ENCODE results near the gene MCF2. TPM values are rescaled to one million over a fixed set of nuclear protein-coding genes. Genes with fewer than 3 reads are reported as not detected.

Gene MCF2
- total and polyA plus RNA-seq, 8 donors: 0.08 to 0.46 (median 0.31) TPM; not detected in 4

GRCh38 chrX:139538907-139539790, 168.8 kb downstream of the MCF2 start:
- Histone ChIP-seq H3K27ac (no peak overlapping the region), H3K36me3 (no peaks in the 10 kb centered on the region), H3K9me3 (no peaks in the 10 kb centered on the region), H3K4me1 (peaks cover 0 to 4% (median 0%) of the 10 kb centered on the region in 4 donors), H3K4me3 (no peak overlapping the region), H3K27me3 (no peaks in the 10 kb centered on the region)
- 52 to 58% (median 54%) methylated on average over 3 of the region's 3 CpGs for WGBS, 5 donors
- DNase-seq: no peak
- no peak for TF ChIP-seq EP300 (IDR thresholded peaks at IDR 0.05)
- TF ChIP-seq CTCF (IDR thresholded peaks at IDR 0.05): no peak
- no peak for TF ChIP-seq POLR2AphosphoS5 (IDR thresholded peaks at IDR 0.05)
- no peak for TF ChIP-seq POLR2A (IDR thresholded peaks at IDR 0.05)
- intact Hi-C loops (cut with DNase I; ENCODE audit: low total_unique reads): no loop called here

- 46 to 75% (median 72%) methylated on average over 4 of the region's 4 CpGs for WGBS, 5 donors
- Histone ChIP-seq H3K36me3 (no peaks in the 10 kb centered on the region), H3K4me1 (no peaks in the 10 kb centered on the region), H3K4me3 (no peak overlapping the region), H3K27me3 (no peaks in the 10 kb centered on the region), H3K9me3 (no peaks in the 10 kb centered on the region), H3K27ac (no peak overlapping the region)
- TF ChIP-seq POLR2AphosphoS5 (IDR thresholded peaks at IDR 0.05) (no peak), EP300 (IDR thresholded peaks at IDR 0.05) (no peak), POLR2A (IDR thresholded peaks at IDR 0.05) (no peak), CTCF (IDR thresholded peaks at IDR 0.05) (no peak)
- intact Hi-C loops (cut with DNase I; ENCODE audit: low total_unique reads): no loop called here
- DNase-seq: no peak
Measured at GRCh38 chrX:139533444-139533843, 174.5 kb downstream of the MCF2 start.

GRCh38 chrX:139532834-139533233, 175.1 kb downstream of the MCF2 start:
- Histone ChIP-seq H3K4me3 (no peak overlapping the region), H3K4me1 (no peaks in the 10 kb centered on the region), H3K9me3 (no peaks in the 10 kb centered on the region), H3K36me3 (no peaks in the 10 kb centered on the region), H3K27ac (no peak overlapping the region), H3K27me3 (no peaks in the 10 kb centered on the region)
- intact Hi-C loops (cut with DNase I; ENCODE audit: low total_unique reads): no loop called here
- 71 to 97% (median 86%) methylated on average over 4 of the region's 4 CpGs for WGBS, 5 donors
- TF ChIP-seq POLR2A (IDR thresholded peaks at IDR 0.05): no peak
- TF ChIP-seq CTCF (IDR thresholded peaks at IDR 0.05): no peak
- no peak for TF ChIP-seq EP300 (IDR thresholded peaks at IDR 0.05)
- no peak for TF ChIP-seq POLR2AphosphoS5 (IDR thresholded peaks at IDR 0.05)
- no peak for DNase-seq

Small RNA genes within 50 kb of the gene (small RNA-seq; reads per million reads assigned to genes)
- gene RF01210: 0 reads per million in 4 donors

Other genes with a start within 250 kb of the MCF2 start
- gene F9, start 177.4 kb downstream of the MCF2 start, total RNA-seq: not detected
- gene F9, start 177.4 kb downstream of the MCF2 start, polyA plus RNA-seq: not detected
- gene ATP11C, start 224.9 kb upstream of the MCF2 start, total RNA-seq: 10 to 100 TPM in 4 of 5 donors, 1 to 10 TPM in 1; 9.3 to 46.4 (median 14.5) TPM
- 1 to 10 TPM; 3.3 to 9.3 (median 5.1) TPM for gene ATP11C, start 224.9 kb upstream of the MCF2 start, polyA plus RNA-seq

All from stomach (tissue), 9 donors.